HG02870 (cell line): Measurements from ENCODE around the gene CBX5.
"Not testable (repeated sequence)": the region's sequence is repeated elsewhere in the genome, so short reads cannot be mapped to it uniquely, and the experiment has no call there.

Source experiments
- ATAC-seq: cut with Tn5 transposase; IDR thresholded peaks from one replicate; pipeline ENCODE4 v1.9.1; 2021; ENCODE audit warnings: mild to moderate bottlenecking, moderate library complexity; ENCODE audit not compliant: unreplicated experiment

CBX5 gene

DNA sequence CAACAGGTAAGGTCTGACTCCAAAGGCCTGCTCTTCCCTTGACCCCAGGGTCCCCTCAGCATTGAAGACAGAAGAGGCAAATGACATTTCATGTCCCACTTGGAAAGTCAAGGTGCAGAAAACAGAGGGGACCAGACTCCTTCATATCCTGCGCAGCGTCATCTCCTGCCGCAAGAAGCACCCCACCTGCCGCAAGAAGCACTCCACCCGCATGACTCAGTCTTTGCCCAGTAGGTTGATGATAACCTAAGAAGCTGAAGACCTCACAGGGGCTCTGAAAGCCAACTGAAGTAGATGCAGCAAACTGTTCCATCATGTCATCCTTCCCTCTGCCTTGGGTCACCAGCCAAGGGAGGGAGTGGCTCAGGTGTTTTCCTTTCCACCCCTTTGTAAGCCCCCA, 79.5 kb downstream of the CBX5 start:
- ATAC-seq: no peak

DNA sequence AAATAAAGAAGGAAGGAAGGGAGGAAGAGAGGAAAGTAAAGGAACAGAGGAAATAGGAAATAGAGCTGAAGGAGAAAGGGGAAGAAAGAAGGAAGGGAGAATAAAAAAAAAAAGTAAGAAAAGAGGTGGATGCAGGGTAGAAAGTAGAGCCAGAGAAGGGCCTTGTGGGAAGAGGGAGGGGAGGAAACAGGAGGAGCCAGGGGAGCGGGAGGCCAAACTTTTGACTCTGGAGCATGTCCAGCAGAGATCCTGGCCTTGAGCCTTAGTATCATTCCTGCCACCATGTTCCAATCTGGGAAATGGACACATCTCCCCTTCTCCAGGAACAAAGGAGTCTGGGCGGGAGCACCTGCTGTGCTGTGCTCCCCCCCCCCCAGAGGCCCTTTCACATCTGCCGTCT, 80.0 kb downstream of the CBX5 start:
- no peak for ATAC-seq

DNA sequence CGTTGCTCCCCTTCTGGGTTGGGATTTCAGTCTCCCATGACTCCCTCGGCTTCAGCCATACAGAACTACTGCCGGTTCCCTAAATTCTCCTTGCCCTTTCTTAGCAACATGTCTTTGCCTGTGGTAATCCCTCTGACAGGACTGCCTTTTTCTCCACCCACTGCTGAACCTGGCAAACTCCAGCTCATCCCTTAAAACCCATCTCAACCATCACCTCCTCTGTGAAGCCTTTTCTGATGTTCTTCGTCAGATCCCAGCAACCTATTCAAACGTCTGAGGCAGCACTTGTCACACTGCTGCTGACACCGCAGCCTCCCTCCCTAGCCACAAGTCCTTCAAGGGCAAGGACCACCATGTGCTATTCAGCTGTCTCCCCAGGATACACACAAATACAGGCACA, 80.9 kb downstream of the CBX5 start:
- ATAC-seq: no peak

DNA sequence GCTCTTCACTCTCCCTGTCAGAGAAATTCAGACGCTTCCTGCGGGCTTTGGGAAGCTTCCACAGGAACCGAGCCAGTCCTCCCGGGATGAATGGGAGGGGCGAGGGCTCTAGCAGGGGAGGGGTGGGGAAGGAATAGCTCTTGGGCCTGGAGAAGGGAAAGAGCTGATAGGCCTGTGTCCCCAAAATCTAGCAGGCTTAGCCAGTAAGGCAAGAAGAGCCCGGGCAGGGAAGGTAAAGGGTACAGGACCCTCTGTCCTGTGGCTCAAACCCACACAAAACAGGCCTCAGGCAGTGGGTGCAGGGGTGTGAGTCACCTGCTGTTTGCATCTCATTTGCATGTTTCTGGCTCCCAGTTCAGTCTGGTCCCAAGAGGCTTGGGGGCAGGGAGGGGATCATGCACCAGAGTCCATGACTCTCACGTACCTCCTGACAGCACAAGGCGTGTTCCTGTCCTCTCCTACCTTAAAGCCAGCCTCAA, 82.5 kb downstream of the CBX5 start:
- ATAC-seq: no peak

DNA sequence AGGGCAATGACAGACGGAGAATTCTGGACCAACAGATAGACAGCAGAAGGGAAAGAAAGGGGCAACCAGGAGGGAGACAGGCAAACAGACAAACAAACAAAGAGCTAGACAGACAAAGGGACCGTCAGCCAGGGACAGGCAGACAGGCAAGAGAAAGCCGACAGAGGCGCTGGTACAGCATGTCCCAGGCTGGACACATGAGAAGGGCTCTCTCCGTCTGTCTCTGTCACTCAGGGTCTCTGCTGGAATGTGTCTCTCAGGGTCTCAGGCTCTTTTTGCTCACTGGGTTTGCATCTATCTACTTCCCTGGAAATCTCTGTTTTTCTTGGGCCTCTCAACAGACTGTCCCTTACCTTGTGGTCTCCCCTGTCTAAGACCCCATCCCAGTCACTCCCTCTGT, 82.9 kb downstream of the CBX5 start:
- no peak for ATAC-seq

DNA sequence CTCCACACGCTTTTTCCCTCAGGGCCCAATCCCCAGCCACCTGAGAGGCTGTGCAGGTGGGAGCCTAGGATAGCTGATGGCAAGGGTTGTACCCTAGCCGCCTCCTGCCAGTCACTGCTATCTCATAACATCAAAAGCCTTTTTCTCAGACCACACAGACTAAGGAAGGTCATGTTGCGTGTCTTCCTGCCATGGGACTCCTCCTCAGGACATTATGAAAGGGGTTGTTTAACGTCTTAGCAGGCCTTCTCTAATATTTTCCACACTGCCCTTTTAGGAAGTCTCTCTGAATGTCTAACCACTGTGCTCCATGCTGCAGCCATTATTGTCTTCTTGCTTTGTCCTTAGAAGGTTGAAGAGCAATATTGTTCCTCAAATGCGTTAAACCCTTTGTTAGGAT, 83.5 kb downstream of the CBX5 start:
- no peak for ATAC-seq

DNA sequence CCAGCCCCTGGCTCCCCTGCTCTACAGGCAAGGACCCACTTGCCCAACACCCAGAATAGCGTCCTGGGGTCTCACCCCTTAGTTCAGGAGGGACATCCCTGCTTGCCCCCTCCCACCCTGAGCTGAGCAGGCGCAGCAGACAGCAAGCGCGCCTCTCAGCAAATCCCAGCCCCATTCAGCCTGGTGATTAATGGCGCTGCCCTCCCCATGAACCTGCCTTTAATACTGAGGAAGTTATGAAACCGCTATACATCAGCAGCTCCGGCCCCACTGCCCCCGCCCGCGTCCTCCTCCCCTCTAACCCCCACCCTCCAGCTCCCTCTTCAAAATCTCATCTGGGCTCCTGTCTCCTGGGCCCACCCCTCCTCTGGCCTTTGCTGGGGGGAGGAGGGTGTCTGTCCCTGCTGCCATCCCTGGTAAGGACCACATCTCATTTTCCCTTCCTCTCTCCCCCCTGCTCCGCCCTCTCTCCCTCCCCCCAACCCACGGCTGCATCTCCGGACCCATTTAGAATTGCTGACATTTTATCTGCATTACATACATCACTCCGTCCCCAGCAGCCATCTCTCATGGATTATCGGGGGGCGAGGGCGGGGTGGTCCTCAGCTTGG, 84.1 kb downstream of the CBX5 start:
- no peak for ATAC-seq

DNA sequence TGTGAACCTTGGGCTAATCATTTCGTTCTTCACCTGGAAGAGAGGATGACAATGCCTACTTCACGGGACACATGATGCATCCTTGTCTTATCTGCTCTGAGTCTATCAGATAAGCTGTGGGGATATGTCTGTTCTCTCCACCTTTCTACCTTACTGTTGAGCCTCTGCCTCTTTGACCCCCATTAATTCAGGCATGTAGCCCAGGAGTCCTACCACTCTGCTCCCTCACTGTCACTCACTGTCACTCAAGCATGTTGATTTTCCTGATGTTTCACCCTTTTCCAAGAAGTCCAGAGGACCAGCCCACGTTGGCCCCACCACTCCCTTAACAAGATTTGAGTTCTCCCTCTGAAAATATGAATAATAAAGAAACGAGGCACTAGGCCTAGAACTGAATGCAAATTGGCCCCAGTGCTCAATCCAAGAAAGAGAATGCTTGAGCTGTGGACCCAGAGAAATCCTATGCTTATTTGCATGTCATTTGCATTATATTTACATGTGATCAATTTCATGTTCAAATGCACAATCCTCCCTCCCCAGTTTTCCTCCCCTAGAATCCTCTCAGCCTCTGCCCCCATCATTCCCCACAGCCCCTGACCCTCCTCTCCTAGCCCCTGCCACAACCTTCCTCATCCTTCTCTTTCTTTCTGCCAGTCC, 84.7 kb downstream of the CBX5 start:
- no peak for ATAC-seq

DNA sequence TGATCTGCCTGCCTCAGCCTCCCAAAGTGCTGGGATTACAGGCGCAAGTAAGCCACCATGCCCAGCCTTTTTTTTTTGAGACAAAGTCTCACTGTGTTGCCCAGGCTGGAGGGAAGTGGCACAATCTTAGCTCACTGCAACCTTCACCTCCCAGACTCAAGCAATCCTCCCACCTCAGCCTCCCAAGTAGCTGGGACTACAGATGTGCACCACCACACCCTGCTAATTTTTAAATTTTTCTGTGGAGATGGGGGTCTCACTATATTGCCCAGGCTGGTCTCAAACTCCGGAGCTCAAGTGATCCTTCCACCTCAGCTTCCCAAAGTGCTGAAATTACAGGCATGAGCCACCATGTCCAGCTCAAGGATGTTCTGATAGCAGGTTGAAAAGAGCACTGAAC, 85.3 kb downstream of the CBX5 start:
- ATAC-seq: not testable (repeated sequence)

DNA sequence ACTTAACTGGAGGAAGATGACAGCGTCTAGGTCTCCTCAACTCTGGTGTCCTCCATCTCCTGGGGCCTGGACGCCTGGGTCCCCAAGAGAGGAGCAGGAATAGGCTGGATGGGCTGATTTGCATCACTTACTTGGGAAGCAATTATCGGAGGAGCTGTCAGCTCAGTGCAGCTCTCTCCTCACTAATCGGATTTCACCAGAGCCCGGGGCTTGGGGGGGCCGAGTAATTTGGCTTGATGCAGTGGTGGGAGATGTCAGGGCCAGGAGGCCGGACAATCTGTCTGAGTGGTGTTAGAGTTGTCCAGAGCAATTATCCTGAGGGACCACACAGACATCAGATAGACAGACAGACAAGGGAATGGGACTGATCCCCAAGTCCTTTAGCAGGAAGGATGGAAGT, 86.5 kb downstream of the CBX5 start:
- no peak for ATAC-seq

DNA sequence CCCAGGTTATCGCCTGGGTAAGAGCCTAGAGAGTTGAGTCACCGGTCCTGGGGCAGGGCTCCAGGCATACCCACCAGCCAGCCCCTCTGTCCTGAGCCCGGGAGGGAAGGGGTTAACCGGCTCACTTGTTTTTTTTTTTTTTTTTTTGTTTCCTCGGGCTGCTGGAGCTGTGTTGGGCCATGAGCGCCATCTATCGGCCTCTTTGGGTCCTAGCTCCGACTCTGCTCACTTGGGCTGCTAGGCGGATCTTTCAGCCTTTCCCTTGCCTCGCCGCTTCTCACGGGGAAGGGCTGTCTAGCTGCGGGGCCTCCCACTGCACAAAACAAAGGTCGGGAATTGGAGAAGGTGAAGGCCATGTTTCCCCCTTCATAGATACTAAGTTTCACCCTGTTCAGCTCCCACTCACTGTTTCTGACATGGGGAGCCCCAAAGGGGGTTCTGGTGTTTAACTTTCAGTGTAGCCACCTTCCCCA, 88.3 kb downstream of the CBX5 start:
- ATAC-seq: no peak

DNA sequence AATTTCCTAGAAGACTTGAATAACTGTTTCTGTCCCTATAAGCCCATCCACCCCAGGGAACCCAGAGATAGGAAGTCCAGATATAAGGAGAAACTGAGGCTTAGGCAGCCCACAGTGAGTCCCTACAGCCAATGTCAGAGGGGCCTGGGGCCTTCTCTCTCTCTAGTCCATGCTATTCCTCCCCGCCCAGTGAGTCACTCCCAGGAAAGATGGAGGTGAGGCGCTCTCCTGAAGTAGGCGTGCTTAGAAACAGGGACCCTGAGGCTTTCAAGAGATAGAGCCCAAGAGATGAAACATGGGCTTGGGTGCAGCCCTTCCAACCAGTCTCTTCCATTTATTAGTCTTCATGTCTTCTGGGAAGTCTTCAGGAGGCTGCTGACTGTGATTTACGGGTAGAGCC, 88.8 kb downstream of the CBX5 start:
- no peak for ATAC-seq

DNA sequence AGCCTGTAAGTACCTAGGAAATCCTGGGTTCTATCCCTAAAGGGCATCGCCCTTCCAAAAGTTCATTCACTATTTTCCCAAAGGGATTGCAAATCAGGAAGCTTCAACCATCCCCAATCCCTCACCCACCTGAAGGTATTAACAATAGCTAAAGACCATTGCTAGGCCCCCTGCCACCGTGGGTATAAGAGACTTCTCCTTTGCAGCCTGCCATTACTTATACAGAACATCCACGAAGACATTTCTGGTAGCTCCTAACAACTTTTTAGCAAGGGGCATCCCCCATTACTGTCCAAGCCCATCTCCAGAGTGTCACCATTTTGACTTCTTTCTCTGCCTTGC, 90.8 kb downstream of the CBX5 start:
- ATAC-seq: no peak

DNA sequence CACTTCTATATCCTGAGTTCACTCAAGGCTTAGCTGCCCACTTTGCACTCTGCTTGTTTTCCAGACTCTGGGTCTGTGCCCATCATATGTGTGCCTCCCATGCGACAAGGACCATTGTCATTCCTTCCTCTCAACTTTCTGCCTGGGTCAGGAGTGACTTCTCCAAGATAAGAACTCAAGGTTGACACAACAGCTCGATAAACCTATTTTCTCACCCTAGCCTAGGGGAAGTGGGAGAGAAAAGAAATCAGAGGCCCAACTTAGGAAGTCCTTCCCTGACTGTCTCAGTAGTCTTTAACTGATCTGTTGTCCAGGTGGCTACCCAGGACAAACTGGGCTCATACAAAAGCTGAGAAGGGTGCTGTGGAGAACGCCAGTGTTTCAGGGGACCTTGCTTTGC, 92.8 kb downstream of the CBX5 start:
- no peak for ATAC-seq

DNA sequence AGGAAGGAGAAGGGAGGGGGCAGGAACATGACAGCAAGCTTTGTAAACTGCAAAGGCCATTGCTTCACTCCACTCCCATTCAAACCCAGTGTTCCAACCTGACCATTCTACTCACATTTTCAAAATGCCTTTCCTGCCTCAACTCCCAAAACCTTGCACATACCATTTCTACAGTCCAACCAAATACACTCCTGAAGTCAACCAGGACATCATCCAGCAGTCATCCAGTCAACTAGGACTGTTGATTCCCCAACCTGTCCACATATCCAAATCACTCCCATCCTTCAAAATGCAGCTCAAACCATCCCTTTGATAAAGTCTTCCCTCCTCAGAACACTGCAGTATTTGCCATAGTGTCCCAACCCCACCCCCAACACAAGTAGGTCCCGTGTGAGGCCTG, 94.0 kb downstream of the CBX5 start:
- ATAC-seq: no peak

DNA sequence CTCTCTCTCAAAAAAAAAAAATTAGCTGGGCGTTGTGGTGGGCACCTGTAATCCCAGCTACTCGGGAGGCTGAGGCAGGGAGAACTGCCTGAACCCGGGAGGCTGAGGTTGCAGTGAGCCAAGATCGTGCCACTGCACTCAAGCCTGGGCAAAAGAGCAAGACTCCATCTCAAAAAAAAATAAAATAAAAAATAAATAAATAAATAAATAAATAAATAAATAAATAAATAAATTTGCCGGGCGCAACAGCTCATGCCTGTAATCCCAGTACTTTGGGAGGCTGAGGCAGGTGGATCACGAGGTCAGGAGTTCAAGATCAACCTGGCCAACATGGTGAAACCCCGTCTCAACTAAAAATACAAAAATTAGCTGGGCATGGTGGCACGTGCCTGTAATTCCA, 94.6 kb downstream of the CBX5 start:
- not testable (repeated sequence) for ATAC-seq

DNA sequence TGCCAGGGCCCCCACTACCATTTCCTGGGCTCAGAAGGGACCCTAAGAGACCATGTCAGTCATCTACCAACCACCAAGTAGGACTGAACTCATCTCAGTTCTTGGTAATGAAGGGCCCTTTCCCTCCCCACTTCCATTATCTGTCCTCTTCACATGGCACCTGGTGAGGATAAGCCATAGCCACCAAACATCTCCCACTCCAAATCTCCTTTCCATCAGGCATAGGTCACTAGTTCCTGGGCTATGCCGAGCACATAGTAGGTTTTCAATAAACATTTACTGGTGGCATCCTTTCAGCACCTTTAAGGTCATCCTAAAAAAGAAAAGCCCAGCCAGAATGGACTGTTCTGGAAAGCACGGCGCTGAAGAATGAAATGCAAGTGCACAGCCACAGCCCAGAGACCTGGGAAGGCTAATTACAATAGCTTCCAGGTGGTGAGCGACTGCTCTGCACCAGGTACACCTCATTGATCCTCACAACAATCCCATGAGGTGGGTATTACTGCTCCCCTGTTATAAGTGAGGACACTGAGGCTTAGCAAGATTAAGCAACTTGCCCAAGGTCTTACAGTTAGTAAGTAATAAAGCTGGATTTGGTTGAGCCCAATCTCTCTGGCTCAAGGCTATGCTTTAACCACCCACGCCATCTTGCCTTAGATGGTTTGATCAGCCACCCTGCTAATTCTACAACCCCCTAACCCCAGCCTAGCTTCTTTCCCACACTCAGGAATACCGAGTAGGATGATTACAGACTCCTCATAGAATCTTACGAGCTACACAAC, 95.7 kb downstream of the CBX5 start:
- ATAC-seq: no peak

DNA sequence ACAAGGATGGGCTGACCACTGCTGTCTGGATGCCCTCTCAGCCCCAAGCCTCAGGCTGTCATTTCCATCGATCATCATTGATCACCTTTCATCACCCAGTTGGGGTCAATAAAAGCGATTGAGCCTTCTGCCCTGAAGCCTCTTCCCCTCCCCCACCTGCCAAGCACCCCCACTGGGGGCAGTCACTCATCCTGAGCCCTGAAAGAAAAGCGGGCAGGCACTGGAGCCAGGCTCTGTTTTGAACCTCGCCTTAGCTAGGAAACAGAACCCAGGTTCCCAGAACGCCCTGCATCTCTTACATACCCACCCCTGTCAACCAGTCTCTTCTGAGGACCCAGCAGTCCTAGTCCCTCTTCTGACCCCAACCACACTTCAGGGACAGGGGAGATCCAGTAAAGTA, 96.9 kb downstream of the CBX5 start:
- no peak for ATAC-seq

DNA sequence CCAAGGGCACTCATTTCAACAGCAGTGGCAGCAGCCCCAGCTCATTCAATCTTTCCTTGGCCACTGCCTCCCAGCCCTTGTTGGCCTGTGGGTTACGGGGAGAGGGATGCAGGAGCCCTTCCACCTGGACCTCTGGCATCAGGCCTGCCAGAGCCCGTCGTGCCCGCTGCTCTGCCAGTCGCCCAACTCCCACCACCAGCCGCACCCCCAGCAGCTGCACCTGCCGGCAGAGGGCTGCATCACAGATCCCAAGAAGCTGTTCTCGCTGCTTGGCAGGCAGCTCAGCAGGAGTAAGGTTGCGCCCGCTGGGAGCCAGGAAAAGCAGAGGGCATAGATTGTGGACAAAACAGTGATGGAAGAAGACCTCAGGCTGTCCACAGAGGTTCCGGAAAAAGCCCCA, 97.8 kb downstream of the CBX5 start:
- no peak for ATAC-seq
